HEK293T (cell line): Measurements from ENCODE around the gene ANKRD31.

Experiments
- ARNT ChIP-seq: fragments of 450-650 bp; IDR thresholded peaks from 2 replicates; pipeline ENCODE4 v1.6.1; 2017; ENCODE audit warnings: mild to moderate bottlenecking
- BHLHE40 ChIP-seq: fragments of 450-650 bp; IDR thresholded peaks from 2 replicates; pipeline ENCODE4 v1.6.1; 2016; ENCODE audit warnings: mild to moderate bottlenecking, moderate library complexity, borderline replicate concordance
- CTBP1 ChIP-seq: fragments of 450-650 bp; IDR thresholded peaks from 2 replicates; pipeline ENCODE4 v1.6.1; 2016; ENCODE audit warnings: borderline replicate concordance
- ELF4 ChIP-seq: fragments of 450-650 bp; IDR thresholded peaks from 2 replicates; pipeline ENCODE4 v1.6.1; 2017; ENCODE audit warnings: antibody characterized with exemption
- FOXK2 ChIP-seq: fragments of 450-650 bp; IDR thresholded peaks from 2 replicates; pipeline ENCODE4 v1.6.1; 2016; ENCODE audit warnings: mild to moderate bottlenecking
- HDGF ChIP-seq: fragments of 450-650 bp; IDR thresholded peaks from 2 replicates; pipeline ENCODE4 v1.6.1; 2017; ENCODE audit warnings: antibody characterized with exemption, borderline replicate concordance
- NFRKB ChIP-seq: fragments of 450-650 bp; IDR thresholded peaks from 2 replicates; pipeline ENCODE4 v1.6.1; 2016; ENCODE audit warnings: mild to moderate bottlenecking, moderate library complexity
- SP1 ChIP-seq: fragments of 450-650 bp; IDR thresholded peaks from 2 replicates; pipeline ENCODE4 v1.6.1; 2017
- SUZ12 ChIP-seq: fragments of 450-650 bp; IDR thresholded peaks from 2 replicates; pipeline ENCODE4 v1.6.1; 2016; ENCODE audit warnings: mild to moderate bottlenecking
- TARDBP ChIP-seq: fragments of 450-650 bp; IDR thresholded peaks from 2 replicates; pipeline ENCODE4 v1.6.1; 2016
- ZNF384 ChIP-seq: fragments of 450-650 bp; IDR thresholded peaks from 2 replicates; pipeline ENCODE4 v1.6.1; 2016

GRCh38 chr5:75199071-75199470 is 37.6 kb downstream of the ANKRD31 start:
- no peak for TF ChIP-seq TARDBP
- no peak for TF ChIP-seq SP1
- TF ChIP-seq FOXK2: no peak
- no peak for TF ChIP-seq SUZ12
- no peak for TF ChIP-seq NFRKB
- no peak for TF ChIP-seq HDGF
- TF ChIP-seq CTBP1: no peak
- no peak for TF ChIP-seq ARNT
- TF ChIP-seq BHLHE40: no peak
- TF ChIP-seq ELF4: no peak
- no peak for TF ChIP-seq ZNF384
